Measurements from ENCODE around the gene PDCD4. TPM values are rescaled to one million over a fixed set of nuclear protein-coding genes. Genes with fewer than 3 reads are reported as not detected.

Gene PDCD4
- total and polyA plus RNA-seq, 9 of the 15 experiments (the other 6 are each of a cell fraction or from before 2014, with no cell fraction given): 12.9 to 44.1 (median 33.7) TPM

- Histone ChIP-seq H2AFZ (ENCODE audit: low read depth, low read length) (no peak overlapping the region), H3K9me3 (replicated peaks; ENCODE audit: control insufficient read depth, insufficient read depth, low read depth, low read length) (no peaks in the 10 kb centered on the region), H3K27ac (ENCODE audit: extremely low read depth, low read depth, low read length) (no peak overlapping the region), H3K9ac (ENCODE audit: insufficient read depth in 1 of 2, low read depth in 2 of 2, low read length in 2 of 2) (0 out of 4 replicates have a peak overlapping the region, but pooled peaks of 1 of the 2 experiments have one; percentile 64), H3K36me3 (ENCODE audit: control insufficient read depth, insufficient read depth, low read length) (peaks cover 29% of the 10 kb centered on the region; the same call in 2 of the 3 replicates), H3K9me1 (ENCODE audit: control insufficient read depth, insufficient read depth, low read length) (no peaks in the 10 kb centered on the region), H3K4me3 (no peak overlapping the region), H3K79me2 (ENCODE audit: control insufficient read depth, insufficient read depth, low read length) (no peaks in the 10 kb centered on the region), H3K4me2 (ENCODE audit: insufficient read depth, low read length) (no peak overlapping the region), H3K27me3 (ENCODE audit: control insufficient read depth in 2 of 2, insufficient read depth in 2 of 2, low read length in 2 of 2) (no peaks in the 10 kb centered on the region), H3K4me1 (replicated peaks in 1 of 2; ENCODE audit: control insufficient read depth in 2 of 2, insufficient read depth in 2 of 2, low read length in 2 of 2) (peaks cover 7 to 15% of the 10 kb centered on the region in 2 experiments; a peak in 4 of 5 replicates), H4K20me1 (replicated peaks; ENCODE audit: control insufficient read depth, insufficient read depth, low read length) (no peaks in the 10 kb centered on the region)
- WGBS (ENCODE audit: insufficient coverage, low coverage, missing lambda C conversion rate): 14% methylated on average over 4 of the region's 4 CpGs
- intact Hi-C loops (cut with micrococcal nuclease) (loop anchor here (5.0 kb wide), 1 partner anchor 70 kb away; no protein-coding TSS in a partner anchor), in situ Hi-C loops (cut with MboI) (no loop called here)
- ATAC-seq (peak; percentile 70), DNase-seq (ENCODE audit: extremely low read depth in 1 of 4, low spot score in 3 of 4) (peak in 2 of 4 experiments; percentile 15 to 38), FAIRE-seq (peak; percentile 23)
- POLR2A ChIA-PET: interaction anchor here (0.6 kb wide), 1 partner anchor 54 kb away, joined by 3 read pairs; no protein-coding TSS in a partner anchor
- no TSS peak for BruUV-seq (replicated peaks)
- TF ChIP-seq HMBOX1 (IDR thresholded peaks at IDR 0.05) (peak; percentile 45), MITF (IDR thresholded peaks at IDR 0.05) (0 out of 2 replicates have a peak, but pooled peaks have one; percentile 21), MEF2D (tag; conservative IDR thresholded peaks at IDR 0.05; ENCODE audit: low read depth) (peak; percentile 79; the same call in 1 of the 2 replicates), MEF2A (IDR thresholded peaks at IDR 0.05; ENCODE audit: control insufficient read depth, low read depth, low read length) (peak; percentile 56; the same call in 1 of the 2 replicates), MAZ (CRISPR knock-in tag; conservative IDR thresholded peaks at IDR 0.05 in 1 of 2, IDR thresholded peaks at IDR 0.05 in 1 of 2) (no peak), SP2 (IDR thresholded peaks at IDR 0.05; ENCODE audit: extremely low read depth, low read depth, low read length, poor library complexity, severe bottlenecking) (no peak), RAD21 (CRISPR knock-in tag; conservative IDR thresholded peaks at IDR 0.05 in 1 of 2, IDR thresholded peaks at IDR 0.05 in 1 of 2) (peak; percentile 31 to 35)
- TF ChIP-seq, protein P1, sequence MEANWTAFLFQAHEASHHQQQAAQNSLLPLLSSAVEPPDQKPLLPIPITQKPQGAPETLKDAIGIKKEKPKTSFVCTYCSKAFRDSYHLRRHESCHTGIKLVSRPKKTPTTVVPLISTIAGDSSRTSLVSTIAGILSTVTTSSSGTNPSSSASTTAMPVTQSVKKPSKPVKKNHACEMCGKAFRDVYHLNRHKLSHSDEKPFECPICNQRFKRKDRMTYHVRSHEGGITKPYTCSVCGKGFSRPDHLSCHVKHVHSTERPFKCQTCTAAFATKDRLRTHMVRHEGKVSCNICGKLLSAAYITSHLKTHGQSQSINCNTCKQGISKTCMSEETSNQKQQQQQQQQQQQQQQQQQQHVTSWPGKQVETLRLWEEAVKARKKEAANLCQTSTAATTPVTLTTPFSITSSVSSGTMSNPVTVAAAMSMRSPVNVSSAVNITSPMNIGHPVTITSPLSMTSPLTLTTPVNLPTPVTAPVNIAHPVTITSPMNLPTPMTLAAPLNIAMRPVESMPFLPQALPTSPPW (CRISPR knock-in tag; IDR thresholded peaks at IDR 0.05): peak; percentile 21; the same call in 1 of the 2 replicates
- CTCF ChIA-PET (ENCODE audit: low intra/inter-chr PET ratio): no interaction called here
These were observed 49.6 kb upstream of the PDCD4 start for GRCh38 chr10:110822035-110822711.
